Fibroblast of mammary gland (primary cell): ENCODE measurements around the gene SLC7A14.

Experiments used
- DNase-seq: peaks from one replicate; pipeline ENCODE4 v3.0.0-alpha.2; 2010; ENCODE audit warnings: low read depth
- H3K4me3 ChIP-seq: 2 replicates; pipeline ENCODE4 v1.5.1; 2011; ENCODE audit warnings: low read depth, mild to moderate bottlenecking, low read length, moderate library complexity; ENCODE audit not compliant: control insufficient read depth
- TF ChIP-seq, protein P1 (sequence below): conservative IDR thresholded peaks from 2 replicates; pipeline ENCODE4 v1.5.1; 2011; ENCODE audit warnings: low read depth, low read length, inconsistent platforms; ENCODE audit not compliant: control insufficient read depth, insufficient read depth

Gene SLC7A14

DNA sequence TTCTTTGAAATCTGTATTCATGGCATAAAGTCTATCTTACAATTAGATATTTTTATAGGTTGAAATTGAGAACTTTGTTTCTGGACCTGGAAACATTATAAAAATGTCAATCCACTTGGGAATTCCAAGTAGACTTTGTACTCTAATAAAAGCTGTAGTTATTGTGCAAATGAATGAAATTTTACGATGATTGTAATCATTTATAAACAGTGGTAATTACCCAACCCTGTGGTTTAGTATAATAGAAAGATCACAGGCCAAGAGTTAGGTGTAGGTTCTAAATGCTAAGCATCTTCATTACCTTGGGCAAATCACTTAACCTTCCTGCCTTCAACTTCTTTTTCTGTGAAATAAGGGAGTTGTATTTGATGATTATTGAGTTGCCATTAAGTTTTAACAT, 13.2 kb upstream of the SLC7A14 start:
- H3K4me3 ChIP-seq: no peak overlapping the region
- TF ChIP-seq, protein P1, sequence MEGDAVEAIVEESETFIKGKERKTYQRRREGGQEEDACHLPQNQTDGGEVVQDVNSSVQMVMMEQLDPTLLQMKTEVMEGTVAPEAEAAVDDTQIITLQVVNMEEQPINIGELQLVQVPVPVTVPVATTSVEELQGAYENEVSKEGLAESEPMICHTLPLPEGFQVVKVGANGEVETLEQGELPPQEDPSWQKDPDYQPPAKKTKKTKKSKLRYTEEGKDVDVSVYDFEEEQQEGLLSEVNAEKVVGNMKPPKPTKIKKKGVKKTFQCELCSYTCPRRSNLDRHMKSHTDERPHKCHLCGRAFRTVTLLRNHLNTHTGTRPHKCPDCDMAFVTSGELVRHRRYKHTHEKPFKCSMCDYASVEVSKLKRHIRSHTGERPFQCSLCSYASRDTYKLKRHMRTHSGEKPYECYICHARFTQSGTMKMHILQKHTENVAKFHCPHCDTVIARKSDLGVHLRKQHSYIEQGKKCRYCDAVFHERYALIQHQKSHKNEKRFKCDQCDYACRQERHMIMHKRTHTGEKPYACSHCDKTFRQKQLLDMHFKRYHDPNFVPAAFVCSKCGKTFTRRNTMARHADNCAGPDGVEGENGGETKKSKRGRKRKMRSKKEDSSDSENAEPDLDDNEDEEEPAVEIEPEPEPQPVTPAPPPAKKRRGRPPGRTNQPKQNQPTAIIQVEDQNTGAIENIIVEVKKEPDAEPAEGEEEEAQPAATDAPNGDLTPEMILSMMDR: no peak
- DNase-seq: no peak

DNA sequence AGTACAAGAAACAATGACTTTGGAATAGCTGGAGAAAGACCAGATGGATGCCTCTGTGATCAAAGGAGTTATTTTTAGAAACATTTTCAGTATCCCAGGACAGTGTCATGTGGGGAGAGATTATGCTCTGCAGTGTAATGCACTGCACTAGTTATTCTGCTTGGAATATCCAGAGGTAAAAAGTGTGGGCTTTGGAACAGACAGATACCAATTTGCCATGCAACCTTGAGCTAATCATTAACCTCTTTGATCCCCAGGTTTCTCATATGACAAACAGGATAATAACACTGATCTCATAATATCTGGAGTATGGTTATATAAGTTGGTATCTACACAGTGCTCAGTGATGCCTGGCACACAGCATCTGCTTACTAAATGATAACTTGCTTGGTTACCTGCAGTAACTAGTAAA, 12.2 kb upstream of the SLC7A14 start:
- no peak for DNase-seq
- TF ChIP-seq, protein P1: no peak

DNA sequence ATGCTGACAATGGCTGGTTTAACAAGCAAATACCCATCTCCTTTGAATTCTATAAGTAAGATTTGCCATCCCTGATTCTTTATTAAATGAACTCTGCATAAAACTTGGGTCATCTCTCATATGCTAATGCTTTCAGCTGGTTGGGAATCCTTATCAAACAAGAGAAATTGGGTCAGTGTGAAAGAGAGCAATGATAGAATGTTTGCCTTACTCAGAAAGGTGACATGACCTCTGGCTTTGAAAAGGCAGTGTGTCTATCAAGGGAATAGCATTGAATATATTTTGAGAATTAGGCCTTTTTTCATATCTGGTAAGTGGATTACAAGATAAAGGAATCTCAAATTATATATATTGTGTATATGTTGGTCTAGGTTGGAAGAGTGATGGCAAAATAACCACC, 8.7 kb upstream of the SLC7A14 start:
- TF ChIP-seq, protein P1: no peak
- H3K4me3 ChIP-seq: no peak overlapping the region
- DNase-seq: no peak

More for the DNA sequence above, 12.2 kb upstream of the SLC7A14 start:
- H3K4me3 ChIP-seq: no peak overlapping the region

DNA sequence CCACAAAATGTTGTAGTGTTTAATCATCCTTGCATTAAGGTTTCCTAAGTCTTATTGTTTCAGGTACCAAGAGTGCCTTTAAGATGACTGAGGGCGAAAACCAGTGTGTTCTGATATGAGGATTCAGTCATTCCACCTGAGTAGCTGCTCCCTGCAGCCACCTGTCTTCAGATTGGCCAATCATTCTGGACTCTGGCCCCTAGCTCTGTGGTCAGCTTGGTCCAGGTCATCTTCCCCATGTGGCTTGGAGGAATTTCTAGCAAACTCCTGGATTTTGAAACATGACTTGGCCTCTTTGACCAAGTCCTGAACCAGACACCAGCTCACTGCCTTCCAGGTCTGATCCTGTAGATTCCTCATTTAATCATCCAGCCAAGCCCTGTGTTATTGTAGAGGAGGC, 7.8 kb upstream of the SLC7A14 start:
- TF ChIP-seq, protein P1: no peak

DNA sequence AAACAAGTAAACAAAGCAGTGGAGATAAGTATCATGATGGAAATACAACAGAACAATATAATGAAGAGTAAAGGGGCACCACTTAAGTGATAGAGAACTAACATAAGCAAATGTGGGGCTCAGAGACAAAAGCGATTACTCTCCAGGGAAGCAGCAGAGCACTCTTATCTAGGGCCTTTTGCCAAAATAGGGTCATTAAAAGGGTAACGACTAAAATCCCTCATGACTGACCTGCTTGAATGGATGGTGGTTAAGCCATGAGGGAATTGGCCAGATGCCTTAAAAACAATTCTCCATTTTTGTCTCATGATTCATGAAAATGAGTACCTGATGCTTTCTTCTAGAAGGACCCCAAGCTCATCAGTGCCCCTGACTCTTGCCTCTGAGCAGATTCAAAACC, 3.2 kb upstream of the SLC7A14 start:
- H3K4me3 ChIP-seq: no peak overlapping the region
- TF ChIP-seq, protein P1: no peak

More for the DNA sequence above, 7.8 kb upstream of the SLC7A14 start:
- no peak for DNase-seq
- no peak overlapping the region for H3K4me3 ChIP-seq

DNA sequence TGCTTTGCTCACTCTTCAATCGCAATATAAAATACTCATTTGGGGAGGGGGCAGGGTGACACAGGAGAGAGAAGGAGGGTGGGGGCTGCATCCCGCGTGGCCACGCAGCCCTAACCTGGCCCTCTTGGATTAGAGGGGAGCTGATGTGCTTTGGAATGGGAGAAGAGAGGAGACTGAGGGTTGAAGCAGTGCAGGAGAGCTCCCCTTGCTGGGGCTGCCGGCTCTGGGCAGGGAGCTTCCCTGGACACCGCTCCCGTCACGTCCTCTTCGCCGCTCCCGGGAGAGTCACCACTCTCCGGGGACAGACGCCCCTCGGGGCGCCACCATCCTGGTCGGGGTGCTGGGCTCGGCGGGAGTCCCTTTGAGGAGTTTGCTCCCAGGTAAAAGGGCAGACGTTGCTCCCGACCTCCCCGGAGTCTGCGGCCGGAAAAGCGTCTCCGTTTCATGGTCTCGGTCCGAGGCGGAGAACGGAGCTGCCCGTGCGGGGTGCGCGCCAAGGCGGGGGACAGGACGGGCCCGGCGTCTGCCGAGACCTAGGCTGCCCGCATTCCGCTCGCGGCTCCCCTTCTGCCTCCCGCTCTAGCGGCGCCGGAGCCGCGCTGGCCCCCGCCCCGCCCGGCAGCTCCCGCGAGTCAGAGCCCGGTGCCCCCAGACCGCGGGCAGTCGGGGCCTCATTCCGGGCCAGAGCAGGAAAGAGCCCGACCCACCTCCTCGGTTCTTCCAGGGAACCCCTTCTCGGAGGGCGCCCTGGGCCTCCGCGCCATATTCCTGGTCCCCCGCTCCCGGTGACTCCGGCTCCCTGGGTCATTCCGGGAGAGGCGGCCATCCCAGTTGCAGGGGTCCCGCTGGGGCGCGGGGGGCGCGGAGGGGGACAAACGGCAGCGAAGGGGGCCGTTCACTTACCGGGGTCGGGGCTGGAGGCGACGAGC, 603 bp downstream of the SLC7A14 start:
- no peak for DNase-seq
- TF ChIP-seq, protein P1: no peak
- peak overlapping the region; percentile 36 for H3K4me3 ChIP-seq

More for the DNA sequence above, 3.2 kb upstream of the SLC7A14 start:
- DNase-seq: no peak

DNA sequence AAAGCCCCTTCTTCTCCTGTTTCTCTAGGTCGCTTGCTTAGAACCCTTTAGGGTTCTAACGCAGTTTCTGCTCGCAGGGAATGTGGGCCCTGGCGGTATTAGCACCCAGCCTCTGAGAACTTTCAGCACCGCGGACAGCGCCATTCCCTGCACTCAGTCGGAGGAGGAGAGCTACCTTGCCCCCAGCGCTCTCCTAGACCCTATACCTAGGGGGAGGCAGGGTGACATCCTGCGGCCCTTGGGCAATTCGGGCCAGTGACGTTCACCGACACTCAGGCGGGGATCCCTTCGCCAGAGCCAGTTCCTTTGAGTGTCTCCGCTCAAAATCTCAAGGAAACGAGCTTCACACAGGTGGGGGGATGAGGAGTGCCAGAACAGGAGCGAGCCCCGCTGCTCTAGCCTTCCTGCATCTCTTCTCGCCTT, 1.3 kb downstream of the SLC7A14 start:
- DNase-seq: peak; percentile 63
- no peak overlapping the region for H3K4me3 ChIP-seq
- TF ChIP-seq, protein P1: no peak
